Ecto neural progenitor cell (in vitro differentiated cells): ENCODE measurements around the gene LAMTOR3.

Experiments used
- DNase-seq: peaks from one replicate; pipeline ENCODE4 v3.0.0-alpha.2; 2018; ENCODE audit warnings: low spot score

Gene LAMTOR3

GRCh38 chr4:99894161-99894997 lies at the start of gene LAMTOR3:
Gene LAMTOR3 (minus strand): TSS chr4:99894427. CDS start chr4:99893963, 464 bp downstream.
- DNase-seq, result peak; percentile 88

- no peak for DNase-seq
Measured at GRCh38 chr4:99938243-99938753, 44.1 kb upstream of the LAMTOR3 start.

- no peak for DNase-seq
Measured at GRCh38 chr4:99934891-99935290, 40.7 kb upstream of the LAMTOR3 start.

- no peak for DNase-seq
Measured at GRCh38 chr4:99927566-99927965, 33.3 kb upstream of the LAMTOR3 start.

- no peak for DNase-seq
Measured at GRCh38 chr4:99921174-99921573, 26.9 kb upstream of the LAMTOR3 start.

GRCh38 chr4:99918656-99919055 lies 24.4 kb upstream of the LAMTOR3 start:
- no peak for DNase-seq

- no peak for DNase-seq
Measured at GRCh38 chr4:99917575-99917974, 23.3 kb upstream of the LAMTOR3 start.

- DNase-seq, result no peak
Measured at GRCh38 chr4:99915449-99915848, 21.2 kb upstream of the LAMTOR3 start.

- DNase-seq, result no peak
Measured at GRCh38 chr4:99894998-99895397, 771 bp upstream of the LAMTOR3 start.

GRCh38 chr4:99893839-99894160 lies 427 bp downstream of the LAMTOR3 start:
- no peak for DNase-seq

GRCh38 chr4:99893029-99893428 lies 1.2 kb downstream of the LAMTOR3 start:
- DNase-seq, result no peak

GRCh38 chr4:99891351-99891750 lies 2.9 kb downstream of the LAMTOR3 start:
- no peak for DNase-seq

GRCh38 chr4:99887837-99888236 lies 6.4 kb downstream of the LAMTOR3 start:
- DNase-seq, result no peak

- DNase-seq, result no peak
Measured at GRCh38 chr4:99886146-99886545, 8.1 kb downstream of the LAMTOR3 start.

- DNase-seq, result no peak
Measured at GRCh38 chr4:99885687-99886086, 8.5 kb downstream of the LAMTOR3 start.

- DNase-seq, result no peak
Measured at GRCh38 chr4:99885063-99885664, 9.1 kb downstream of the LAMTOR3 start.

GRCh38 chr4:99879458-99879857 lies 14.8 kb downstream of the LAMTOR3 start:
- no peak for DNase-seq

- no peak for DNase-seq
Measured at GRCh38 chr4:99878604-99879003, 15.6 kb downstream of the LAMTOR3 start.

GRCh38 chr4:99876946-99877345 lies 17.3 kb downstream of the LAMTOR3 start:
- no peak for DNase-seq

- DNase-seq, result no peak
Measured at GRCh38 chr4:99875071-99875470, 19.2 kb downstream of the LAMTOR3 start.

- no peak for DNase-seq
Measured at GRCh38 chr4:99872570-99872969, 21.7 kb downstream of the LAMTOR3 start.

- DNase-seq, result no peak
Measured at GRCh38 chr4:99868126-99868596, 26.1 kb downstream of the LAMTOR3 start.

- no peak for DNase-seq
Measured at GRCh38 chr4:99863804-99864203, 30.4 kb downstream of the LAMTOR3 start.
